SK-N-SH treated with all-trans-retinoic acid at 6 μM for 48 hours (cell line): Measurements from ENCODE around the gene TMEM128.

Source experiments
- ARNTL ChIP-seq: fragments of 450-650 bp; formaldehyde crosslinking; IDR thresholded peaks from 2 replicates; pipeline ENCODE4 v1.5.0; 2020; ENCODE audit warnings: low read depth, mild to moderate bottlenecking, moderate library complexity, borderline replicate concordance
- BACH2 ChIP-seq: fragments of 250-450 bp; sonication (Bioruptor Pico); IDR thresholded peaks from 2 replicates; pipeline ENCODE4 v1.9.0; 2021; ENCODE audit warnings: mild to moderate bottlenecking, borderline replicate concordance
- GLIS3 ChIP-seq: fragments of 250-450 bp; sonication (Bioruptor Pico); IDR thresholded peaks from 2 replicates; pipeline ENCODE4 v1.5.0; 2020; ENCODE audit warnings: mild to moderate bottlenecking, moderate library complexity
- OSR1 ChIP-seq: fragments of 250-450 bp; sonication (Bioruptor Pico); IDR thresholded peaks from 2 replicates; pipeline ENCODE4 v1.8.0; 2022; ENCODE audit warnings: moderate library complexity, mild to moderate bottlenecking, inconsistent platforms
- PATZ1 ChIP-seq: fragments of 250-450 bp; sonication (Bioruptor Pico); IDR thresholded peaks from 2 replicates; pipeline ENCODE4 v1.8.0; 2020; ENCODE audit warnings: mild to moderate bottlenecking, moderate library complexity, borderline replicate concordance
- PPARA ChIP-seq: fragments of 250-450 bp; sonication (Bioruptor Pico); IDR thresholded peaks from 2 replicates; pipeline ENCODE4 v1.5.0; 2020; ENCODE audit warnings: mild to moderate bottlenecking, borderline replicate concordance
- TCF4 ChIP-seq: fragments of 250-450 bp; sonication (Bioruptor Pico); IDR thresholded peaks from 2 replicates; pipeline ENCODE4 v1.8.0; 2021; ENCODE audit warnings: mild to moderate bottlenecking, moderate library complexity, borderline replicate concordance
- TSHZ2 ChIP-seq: fragments of 250-450 bp; sonication (Bioruptor Pico); IDR thresholded peaks from 2 replicates; pipeline ENCODE4 v1.5.0; 2020; ENCODE audit warnings: mild to moderate bottlenecking, moderate library complexity
- ZC3H10 ChIP-seq: fragments of 250-450 bp; sonication (Bioruptor Pico); IDR thresholded peaks from 2 replicates; pipeline ENCODE4 v1.5.1; 2021; ENCODE audit warnings: mild to moderate bottlenecking, moderate library complexity

GRCh38 chr4:4247696-4248028, 361 bp downstream of the TMEM128 start:
- TF ChIP-seq ARNTL (CRISPR knock-in tag) (no peak), TSHZ2 (CRISPR knock-in tag) (no peak), ZC3H10 (CRISPR knock-in tag) (no peak), PPARA (no peak), OSR1 (CRISPR knock-in tag) (no peak), PATZ1 (no peak), GLIS3 (CRISPR knock-in tag) (no peak), BACH2 (CRISPR knock-in tag) (no peak), TCF4 (CRISPR knock-in tag) (no peak)
